Neural progenitor cell (in vitro differentiated cells): ENCODE measurements around the gene COX8C. TPM values are rescaled to one million over a fixed set of nuclear protein-coding genes. Genes with fewer than 3 reads are reported as not detected.

Experiments
- DNase-seq: peaks from one replicate; pipeline ENCODE4 v3.0.0-alpha.2; 2016; ENCODE audit warnings: low spot score
- H2AFZ ChIP-seq: fragments of 200-600 bp; sonication (generic); replicated peaks from 2 replicates; pipeline ENCODE4 v1.6.1; 2016; ENCODE audit warnings: antibody characterized with exemption
- H3F3A ChIP-seq: fragments of 200-600 bp; sonication (generic); 2 replicates; pipeline ENCODE4 v1.6.1; 2016; ENCODE audit warnings: antibody characterized with exemption, low read depth
- H3K27ac ChIP-seq: fragments of 200-600 bp; sonication (generic); 2 replicates; pipeline ENCODE4 v1.5.1; 2016; ENCODE audit warnings: mild to moderate bottlenecking
- H3K27me3 ChIP-seq: fragments of 200-600 bp; sonication (generic); 2 replicates; pipeline ENCODE4 v1.6.1; 2016; ENCODE audit warnings: mild to moderate bottlenecking, moderate library complexity
- H3K36me3 ChIP-seq: fragments of 200-600 bp; sonication (generic); 2 replicates; pipeline ENCODE4 v1.5.1; 2016
- H3K4me1 ChIP-seq: fragments of 200-600 bp; sonication (generic); 2 replicates; pipeline ENCODE4 v1.6.1; 2016; ENCODE audit warnings: mixed run types
- H3K4me2 ChIP-seq: fragments of 200-600 bp; sonication (generic); 2 replicates; pipeline ENCODE4 v1.6.1; 2016
- H3K4me3 ChIP-seq: fragments of 200-600 bp; sonication (generic); 2 replicates; pipeline ENCODE4 v1.5.1; 2016
- H3K79me2 ChIP-seq: fragments of 200-600 bp; sonication (generic); 2 replicates; pipeline ENCODE4 v1.6.1; 2016; ENCODE audit warnings: low read depth
- H3K9ac ChIP-seq: fragments of 200-600 bp; sonication (generic); 2 replicates; pipeline ENCODE4 v1.6.1; 2016
- H3K9me3 ChIP-seq: fragments of 200-600 bp; sonication (generic); 2 replicates; pipeline ENCODE4 v1.5.1; 2016; ENCODE audit warnings: low read depth
- H4K20me1 ChIP-seq: fragments of 200-600 bp; sonication (generic); 2 replicates; pipeline ENCODE4 v1.6.1; 2016; ENCODE audit warnings: low read depth
- H3K27ac Mint-ChIP-seq: 3 replicates; pipeline ENCODE4 v1.8.0; 2021; ENCODE audit warnings: mixed read lengths
- H3K27me3 Mint-ChIP-seq: 2 replicates; pipeline ENCODE4 v1.8.0; 2022; ENCODE audit warnings: low read depth, mild to moderate bottlenecking, inconsistent platforms, moderate library complexity, mixed read lengths; ENCODE audit not compliant: insufficient read depth
- H3K36me3 Mint-ChIP-seq: 3 replicates; pipeline ENCODE4 v1.8.0; 2021; ENCODE audit warnings: mixed read lengths
- H3K4me1 Mint-ChIP-seq: 3 replicates; pipeline ENCODE4 v1.8.0; 2021; ENCODE audit warnings: mixed read lengths
- H3K4me3 Mint-ChIP-seq: 3 replicates; pipeline ENCODE4 v1.8.0; 2021; ENCODE audit warnings: mild to moderate bottlenecking, moderate library complexity, mixed read lengths
- H3K9me3 Mint-ChIP-seq: 3 replicates; pipeline ENCODE4 v1.8.0; 2020; ENCODE audit warnings: mixed read lengths
- EZH2 ChIP-seq: fragments of 200-600 bp; sonication (generic); IDR thresholded peaks from 2 replicates; pipeline ENCODE4 v1.6.1; 2017; ENCODE audit warnings: antibody characterized with exemption, mild to moderate bottlenecking, moderate library complexity
- EZH2phosphoT487 ChIP-seq: fragments of 200-600 bp; sonication (generic); IDR thresholded peaks from 2 replicates; pipeline ENCODE4 v1.6.1; 2017; ENCODE audit warnings: antibody characterized with exemption
- total RNA-seq: library from RNA; depleted of rRNA; stranded (reverse); fragments of >200 nt; gene quantifications from 2 replicates; pipeline ENCODE4 v1.2.3, GENCODE V29; 2015; ENCODE audit warnings: low replicate concordance
- TF ChIP-seq, protein P1 (sequence below): fragments of 200-600 bp; sonication (generic); IDR thresholded peaks from 2 replicates; pipeline ENCODE4 v1.5.1; 2017; ENCODE audit warnings: antibody characterized with exemption, mild to moderate bottlenecking

The COX8C gene
- total RNA-seq, 1 donor from 2014 or later: not detected

DNA sequence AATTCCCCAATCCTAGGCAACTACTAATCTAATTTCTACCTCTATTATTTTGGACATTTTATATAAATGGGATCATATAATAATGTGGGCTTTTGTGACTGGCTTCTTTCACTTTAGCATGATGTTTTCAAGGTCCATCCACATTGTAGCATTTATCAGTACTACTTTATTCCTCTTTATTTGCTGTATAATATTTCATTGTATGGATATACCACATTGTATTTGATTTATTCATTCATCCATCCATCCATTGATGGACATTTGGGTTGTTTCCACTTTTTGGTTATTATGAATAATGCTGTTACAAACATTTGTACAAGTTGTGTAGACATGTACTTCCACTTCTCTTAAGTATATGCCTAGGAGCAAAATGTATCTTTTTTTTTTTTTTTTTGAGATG, 31.4 kb upstream of the COX8C start:
- Histone ChIP-seq H3F3A (no peaks in the 10 kb centered on the region), H3K9ac (no peak overlapping the region), H2AFZ (no peak overlapping the region), H3K4me3 (no peak overlapping the region), H4K20me1 (peaks cover 66% of the 10 kb centered on the region), H3K4me2 (no peak overlapping the region), H3K4me1 (no peaks in the 10 kb centered on the region), H3K79me2 (peaks cover 98% of the 10 kb centered on the region), H3K9me3 (no peaks in the 10 kb centered on the region), H3K27me3 (no peaks in the 10 kb centered on the region), H3K27ac (no peak overlapping the region), H3K36me3 (no peaks in the 10 kb centered on the region)
- H3K36me3 Mint-ChIP-seq: peaks cover 4% of the 10 kb centered on the region
- DNase-seq: no peak
- H3K27me3 Mint-ChIP-seq: no peaks in the 10 kb centered on the region
- no peak overlapping the region for H3K4me3 Mint-ChIP-seq
- no peak for TF ChIP-seq EZH2
- TF ChIP-seq, protein P1, sequence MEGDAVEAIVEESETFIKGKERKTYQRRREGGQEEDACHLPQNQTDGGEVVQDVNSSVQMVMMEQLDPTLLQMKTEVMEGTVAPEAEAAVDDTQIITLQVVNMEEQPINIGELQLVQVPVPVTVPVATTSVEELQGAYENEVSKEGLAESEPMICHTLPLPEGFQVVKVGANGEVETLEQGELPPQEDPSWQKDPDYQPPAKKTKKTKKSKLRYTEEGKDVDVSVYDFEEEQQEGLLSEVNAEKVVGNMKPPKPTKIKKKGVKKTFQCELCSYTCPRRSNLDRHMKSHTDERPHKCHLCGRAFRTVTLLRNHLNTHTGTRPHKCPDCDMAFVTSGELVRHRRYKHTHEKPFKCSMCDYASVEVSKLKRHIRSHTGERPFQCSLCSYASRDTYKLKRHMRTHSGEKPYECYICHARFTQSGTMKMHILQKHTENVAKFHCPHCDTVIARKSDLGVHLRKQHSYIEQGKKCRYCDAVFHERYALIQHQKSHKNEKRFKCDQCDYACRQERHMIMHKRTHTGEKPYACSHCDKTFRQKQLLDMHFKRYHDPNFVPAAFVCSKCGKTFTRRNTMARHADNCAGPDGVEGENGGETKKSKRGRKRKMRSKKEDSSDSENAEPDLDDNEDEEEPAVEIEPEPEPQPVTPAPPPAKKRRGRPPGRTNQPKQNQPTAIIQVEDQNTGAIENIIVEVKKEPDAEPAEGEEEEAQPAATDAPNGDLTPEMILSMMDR: no peak
- no peak for TF ChIP-seq EZH2phosphoT487
- no peak overlapping the region for H3K27ac Mint-ChIP-seq
- H3K4me1 Mint-ChIP-seq: peaks cover 22% of the 10 kb centered on the region
- H3K9me3 Mint-ChIP-seq: peaks cover 5% of the 10 kb centered on the region

DNA sequence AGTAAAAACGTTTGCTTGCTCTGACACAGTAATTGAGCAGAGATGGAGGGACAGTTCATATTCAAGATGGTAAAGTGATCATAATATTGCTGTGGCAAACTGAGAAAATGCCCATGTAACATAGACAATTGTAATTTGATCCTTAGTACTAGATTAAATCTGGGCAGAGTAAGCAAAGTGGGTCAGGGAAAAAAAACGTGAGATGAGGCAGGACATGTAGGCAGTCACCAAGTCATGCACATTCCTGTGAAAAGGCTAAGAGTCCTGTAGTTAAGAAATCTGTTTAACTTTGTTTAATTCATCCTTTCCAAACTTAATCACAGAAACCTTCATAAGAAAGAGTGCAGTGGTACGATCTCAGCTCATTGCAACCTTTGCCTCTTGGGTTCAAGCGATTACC, 30.3 kb upstream of the COX8C start:
- no peak overlapping the region for H2AFZ ChIP-seq
- Mint-ChIP-seq H3K9me3 (peaks cover 5% of the 10 kb centered on the region), H3K4me3 (no peak overlapping the region), H3K4me1 (peaks cover 22% of the 10 kb centered on the region), H3K36me3 (peaks cover 4% of the 10 kb centered on the region), H3K27ac (no peak overlapping the region), H3K27me3 (no peaks in the 10 kb centered on the region)
- no peaks in the 10 kb centered on the region for H3F3A ChIP-seq
- no peak overlapping the region for H3K9ac ChIP-seq
- no peaks in the 10 kb centered on the region for H3K9me3 ChIP-seq
- no peak overlapping the region for H3K27ac ChIP-seq
- H3K4me3 ChIP-seq: no peak overlapping the region
- no peaks in the 10 kb centered on the region for H3K27me3 ChIP-seq
- H3K4me1 ChIP-seq: no peaks in the 10 kb centered on the region
- DNase-seq: no peak
- TF ChIP-seq, protein P1: no peak
- no peak for TF ChIP-seq EZH2
- no peak for TF ChIP-seq EZH2phosphoT487
- no peaks in the 10 kb centered on the region for H3K36me3 ChIP-seq
- H3K79me2 ChIP-seq: peaks cover 98% of the 10 kb centered on the region
- H4K20me1 ChIP-seq: peaks cover 69% of the 10 kb centered on the region
- H3K4me2 ChIP-seq: no peak overlapping the region

DNA sequence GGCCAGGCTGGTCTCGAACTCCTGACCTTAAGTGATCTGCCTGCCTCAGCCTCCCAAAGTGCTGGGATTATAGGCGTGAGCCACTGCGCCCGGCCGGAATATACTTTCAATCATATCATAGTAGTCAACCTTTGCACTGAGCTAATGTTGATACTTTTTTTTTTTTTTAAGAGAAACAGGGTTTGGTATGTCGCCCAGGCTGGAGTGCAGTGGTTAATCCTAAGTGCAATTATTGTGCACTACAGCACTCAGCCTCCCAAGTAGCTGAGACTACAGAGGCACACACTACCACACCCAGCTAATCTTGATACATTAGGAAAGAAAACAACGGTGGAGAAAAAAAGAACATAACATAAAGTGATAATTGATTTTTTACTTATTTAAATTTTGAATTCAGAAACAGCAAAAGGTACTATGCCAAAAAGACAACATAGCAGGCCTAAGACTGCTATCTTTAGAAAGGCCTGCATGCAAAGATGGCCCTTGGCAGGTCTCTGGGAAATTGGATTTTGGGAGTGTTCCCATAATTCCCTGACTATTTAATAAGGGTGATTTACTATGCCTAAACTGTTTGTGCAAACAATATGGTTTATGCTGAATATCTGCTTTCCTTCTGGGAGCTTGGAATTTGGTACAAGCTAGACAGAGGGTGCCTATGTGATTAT, 29.6 kb upstream of the COX8C start:
- H3K27ac ChIP-seq: no peak overlapping the region

More for the DNA sequence above, 29.6 kb upstream of the COX8C start:
- Histone ChIP-seq H3K4me1 (no peaks in the 10 kb centered on the region), H3K9me3 (no peaks in the 10 kb centered on the region), H2AFZ (no peak overlapping the region), H3K27me3 (no peaks in the 10 kb centered on the region), H3K4me3 (no peak overlapping the region), H3K4me2 (no peak overlapping the region), H3F3A (no peaks in the 10 kb centered on the region), H3K9ac (no peak overlapping the region), H3K79me2 (peaks cover 99% of the 10 kb centered on the region), H4K20me1 (peaks cover 68% of the 10 kb centered on the region), H3K36me3 (no peaks in the 10 kb centered on the region)
- H3K27ac Mint-ChIP-seq: no peak overlapping the region
- H3K4me1 Mint-ChIP-seq: peaks cover 22% of the 10 kb centered on the region
- H3K36me3 Mint-ChIP-seq: peaks cover 4% of the 10 kb centered on the region
- peaks cover 5% of the 10 kb centered on the region for H3K9me3 Mint-ChIP-seq
- TF ChIP-seq EZH2phosphoT487 (no peak), EZH2 (no peak)
- TF ChIP-seq, protein P1: no peak
- no peak for DNase-seq
- H3K4me3 Mint-ChIP-seq: no peak overlapping the region
- no peaks in the 10 kb centered on the region for H3K27me3 Mint-ChIP-seq
